ENCODE data around the gene TNFSF10.

- TF ChIP-seq POLR2AphosphoS5 (IDR thresholded peaks at IDR 0.05; ENCODE audit: low read depth, low read length): no peak
- TF ChIP-seq TAF1 (IDR thresholded peaks at IDR 0.05; ENCODE audit: borderline replicate concordance, insufficient read depth, low read length): no peak
Observed at GRCh38 chr3:172546105-172546504, 22.9 kb upstream of the TNFSF10 start.
